ENCODE data around the gene MRPS16. TPM values are rescaled to one million over a fixed set of nuclear protein-coding genes. Genes with fewer than 3 reads are reported as not detected.

Gene MRPS16
- total and polyA plus RNA-seq, 2 of the 13 experiments (the other 11 are each of a cell fraction or from before 2014, with no cell fraction given) = 70.1 to 135 TPM

GRCh38 chr10:73246646-73247508, 5.6 kb downstream of the MRPS16 start, which contains the start of gene DNAJC9 (continued):
- TF ChIP-seq IKZF4 (CRISPR knock-in tag; IDR thresholded peaks at IDR 0.05; ENCODE audit: borderline replicate concordance, low read depth, not compliant biosample characterization) (peak; percentile 82), DR1 (CRISPR knock-in tag; IDR thresholded peaks at IDR 0.05) (peak; percentile 86), HNRNPH1 (optimal IDR thresholded peaks at IDR 0.05; ENCODE audit: low read depth, low read length) (no peak), POLR2A (IDR thresholded peaks at IDR 0.05; ENCODE audit: insufficient read depth in 1 of 2, low read depth in 2 of 2, low read length in 2 of 2) (peak; percentile 89 to 96), EED (CRISPR knock-in tag; IDR thresholded peaks at IDR 0.05) (peak; percentile 85), RBAK (CRISPR knock-in tag; IDR thresholded peaks at IDR 0.05) (peak; percentile 64; the same call in 1 of the 2 replicates), HNF1B (CRISPR knock-in tag; IDR thresholded peaks at IDR 0.05) (peak; percentile 91), SMAD9 (CRISPR knock-in tag; IDR thresholded peaks at IDR 0.05) (no peak), RBFOX2 (IDR thresholded peaks at IDR 0.05; ENCODE audit: low read depth, low read length) (peak; percentile 91), ZNF20 (CRISPR knock-in tag; IDR thresholded peaks at IDR 0.05) (no peak)
- TF ChIP-seq, protein P1, sequence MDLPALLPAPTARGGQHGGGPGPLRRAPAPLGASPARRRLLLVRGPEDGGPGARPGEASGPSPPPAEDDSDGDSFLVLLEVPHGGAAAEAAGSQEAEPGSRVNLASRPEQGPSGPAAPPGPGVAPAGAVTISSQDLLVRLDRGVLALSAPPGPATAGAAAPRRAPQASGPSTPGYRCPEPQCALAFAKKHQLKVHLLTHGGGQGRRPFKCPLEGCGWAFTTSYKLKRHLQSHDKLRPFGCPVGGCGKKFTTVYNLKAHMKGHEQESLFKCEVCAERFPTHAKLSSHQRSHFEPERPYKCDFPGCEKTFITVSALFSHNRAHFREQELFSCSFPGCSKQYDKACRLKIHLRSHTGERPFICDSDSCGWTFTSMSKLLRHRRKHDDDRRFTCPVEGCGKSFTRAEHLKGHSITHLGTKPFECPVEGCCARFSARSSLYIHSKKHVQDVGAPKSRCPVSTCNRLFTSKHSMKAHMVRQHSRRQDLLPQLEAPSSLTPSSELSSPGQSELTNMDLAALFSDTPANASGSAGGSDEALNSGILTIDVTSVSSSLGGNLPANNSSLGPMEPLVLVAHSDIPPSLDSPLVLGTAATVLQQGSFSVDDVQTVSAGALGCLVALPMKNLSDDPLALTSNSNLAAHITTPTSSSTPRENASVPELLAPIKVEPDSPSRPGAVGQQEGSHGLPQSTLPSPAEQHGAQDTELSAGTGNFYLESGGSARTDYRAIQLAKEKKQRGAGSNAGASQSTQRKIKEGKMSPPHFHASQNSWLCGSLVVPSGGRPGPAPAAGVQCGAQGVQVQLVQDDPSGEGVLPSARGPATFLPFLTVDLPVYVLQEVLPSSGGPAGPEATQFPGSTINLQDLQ (CRISPR knock-in tag; IDR thresholded peaks at IDR 0.05) = no peak; the same call in 1 of the 2 replicates
- TF ChIP-seq, protein P2, sequence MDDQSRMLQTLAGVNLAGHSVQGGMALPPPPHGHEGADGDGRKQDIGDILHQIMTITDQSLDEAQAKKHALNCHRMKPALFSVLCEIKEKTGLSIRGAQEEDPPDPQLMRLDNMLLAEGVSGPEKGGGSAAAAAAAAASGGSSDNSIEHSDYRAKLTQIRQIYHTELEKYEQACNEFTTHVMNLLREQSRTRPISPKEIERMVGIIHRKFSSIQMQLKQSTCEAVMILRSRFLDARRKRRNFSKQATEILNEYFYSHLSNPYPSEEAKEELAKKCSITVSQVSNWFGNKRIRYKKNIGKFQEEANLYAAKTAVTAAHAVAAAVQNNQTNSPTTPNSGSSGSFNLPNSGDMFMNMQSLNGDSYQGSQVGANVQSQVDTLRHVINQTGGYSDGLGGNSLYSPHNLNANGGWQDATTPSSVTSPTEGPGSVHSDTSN (CRISPR knock-in tag; IDR thresholded peaks at IDR 0.05; ENCODE audit: borderline replicate concordance) = no peak; the same call in 1 of the 2 replicates
- TF ChIP-seq, protein P3, sequence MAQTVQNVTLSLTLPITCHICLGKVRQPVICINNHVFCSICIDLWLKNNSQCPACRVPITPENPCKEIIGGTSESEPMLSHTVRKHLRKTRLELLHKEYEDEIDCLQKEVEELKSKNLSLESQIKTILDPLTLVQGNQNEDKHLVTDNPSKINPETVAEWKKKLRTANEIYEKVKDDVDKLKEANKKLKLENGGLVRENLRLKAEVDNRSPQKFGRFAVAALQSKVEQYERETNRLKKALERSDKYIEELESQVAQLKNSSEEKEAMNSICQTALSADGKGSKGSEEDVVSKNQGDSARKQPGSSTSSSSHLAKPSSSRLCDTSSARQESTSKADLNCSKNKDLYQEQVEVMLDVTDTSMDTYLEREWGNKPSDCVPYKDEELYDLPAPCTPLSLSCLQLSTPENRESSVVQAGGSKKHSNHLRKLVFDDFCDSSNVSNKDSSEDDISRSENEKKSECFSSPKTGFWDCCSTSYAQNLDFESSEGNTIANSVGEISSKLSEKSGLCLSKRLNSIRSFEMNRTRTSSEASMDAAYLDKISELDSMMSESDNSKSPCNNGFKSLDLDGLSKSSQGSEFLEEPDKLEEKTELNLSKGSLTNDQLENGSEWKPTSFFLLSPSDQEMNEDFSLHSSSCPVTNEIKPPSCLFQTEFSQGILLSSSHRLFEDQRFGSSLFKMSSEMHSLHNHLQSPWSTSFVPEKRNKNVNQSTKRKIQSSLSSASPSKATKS (CRISPR knock-in tag; IDR thresholded peaks at IDR 0.05) = peak; percentile 57; the same call in 1 of the 2 replicates
